SU-DHL-6 (cell line): ENCODE measurements around the gene RABEPK.

Experiments used
- EZH2phosphoT487 ChIP-seq: fragments of 200-600 bp; sonication (generic), shearing (Covaris generic); conservative IDR thresholded peaks from 2 replicates; pipeline ENCODE4 v1.6.1; 2018; ENCODE audit warnings: mild to moderate bottlenecking, antibody characterized with exemption, low read length, moderate library complexity, mixed read lengths
- TF ChIP-seq, protein P1 (sequence below): fragments of 200-600 bp; sonication (generic); IDR thresholded peaks from one replicate; pipeline ENCODE4 v1.5.1; 2017; ENCODE audit warnings: antibody characterized with exemption, mild to moderate bottlenecking, low read length, moderate library complexity; ENCODE audit not compliant: insufficient read depth, poor library complexity, severe bottlenecking

DNA sequence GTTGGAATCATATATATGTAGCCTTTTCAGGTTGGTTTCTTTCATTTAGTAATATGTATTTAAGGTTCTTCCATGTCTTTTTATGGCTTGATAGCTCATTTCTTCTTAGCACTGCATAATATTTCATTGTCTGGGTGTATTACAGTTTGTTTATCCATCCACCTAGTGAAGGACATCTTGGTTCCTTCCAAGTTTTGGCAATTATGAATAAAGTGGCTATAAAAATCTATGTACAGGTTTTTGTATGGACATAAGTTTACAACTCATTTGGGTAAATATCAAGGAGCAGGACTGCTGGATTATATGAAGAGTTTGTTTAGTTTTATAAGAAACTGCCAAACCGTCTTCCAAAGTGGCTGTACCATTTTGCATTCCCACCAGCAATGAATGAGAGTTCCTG lies 22.5 kb upstream of the RABEPK start:
- no peak for TF ChIP-seq EZH2phosphoT487
- TF ChIP-seq, protein P1, sequence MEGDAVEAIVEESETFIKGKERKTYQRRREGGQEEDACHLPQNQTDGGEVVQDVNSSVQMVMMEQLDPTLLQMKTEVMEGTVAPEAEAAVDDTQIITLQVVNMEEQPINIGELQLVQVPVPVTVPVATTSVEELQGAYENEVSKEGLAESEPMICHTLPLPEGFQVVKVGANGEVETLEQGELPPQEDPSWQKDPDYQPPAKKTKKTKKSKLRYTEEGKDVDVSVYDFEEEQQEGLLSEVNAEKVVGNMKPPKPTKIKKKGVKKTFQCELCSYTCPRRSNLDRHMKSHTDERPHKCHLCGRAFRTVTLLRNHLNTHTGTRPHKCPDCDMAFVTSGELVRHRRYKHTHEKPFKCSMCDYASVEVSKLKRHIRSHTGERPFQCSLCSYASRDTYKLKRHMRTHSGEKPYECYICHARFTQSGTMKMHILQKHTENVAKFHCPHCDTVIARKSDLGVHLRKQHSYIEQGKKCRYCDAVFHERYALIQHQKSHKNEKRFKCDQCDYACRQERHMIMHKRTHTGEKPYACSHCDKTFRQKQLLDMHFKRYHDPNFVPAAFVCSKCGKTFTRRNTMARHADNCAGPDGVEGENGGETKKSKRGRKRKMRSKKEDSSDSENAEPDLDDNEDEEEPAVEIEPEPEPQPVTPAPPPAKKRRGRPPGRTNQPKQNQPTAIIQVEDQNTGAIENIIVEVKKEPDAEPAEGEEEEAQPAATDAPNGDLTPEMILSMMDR, result no peak
